Stomach (tissue), 19 donors: ENCODE data around the gene PSKH1. TPM values are rescaled to one million over a fixed set of nuclear protein-coding genes. Genes with fewer than 3 reads are reported as not detected.
A peak's percentile ranks its signal among the peaks of the same experiment; 100 is the strongest.

Source experiments
- DNase-seq, 2 donors: peaks; one replicate each; pipeline versions ENCODE4 v3.0.0 to v3.0.0-alpha.2; 2013 to 2019
- H3K27ac ChIP-seq, 5 donors: fragments of 200-600 bp in 4 of 5; sonication (generic) in 4 of 5; one replicate each; pipeline ENCODE4 v1.5.1; 2013 to 2019; ENCODE audit warnings: mild to moderate bottlenecking in 1 of 5, moderate library complexity in 1 of 5
- H3K27me3 ChIP-seq, 3 donors: fragments of 200-600 bp; sonication (generic); one replicate each; pipeline ENCODE4 v1.5.1; 2017 to 2019; ENCODE audit warnings: mixed run types in 1 of 3
- H3K36me3 ChIP-seq, 4 donors: fragments of 200-600 bp; sonication (generic); 1 replicate in 3 of 4; 2 replicates in 1 of 4; pipeline ENCODE4 v1.5.1; 2016 to 2019
- H3K4me1 ChIP-seq, 4 donors: fragments of 200-600 bp; sonication (generic); one replicate each; pipeline ENCODE4 v1.5.1; 2016 to 2019
- H3K4me3 ChIP-seq, 4 donors: fragments of 200-600 bp; sonication (generic) in 3 of 4; one replicate each; pipeline ENCODE4 v1.5.1; 2016 to 2019; ENCODE audit warnings: mild to moderate bottlenecking in 1 of 4
- H3K9me3 ChIP-seq, 4 donors: fragments of 200-600 bp; sonication (generic); one replicate each; pipeline ENCODE4 v1.5.1; 2016 to 2019
- CTCF ChIP-seq, 7 experiments: fragments of 450-650 bp in 4 of 7; fragments of 200-600 bp in 3 of 7; sonication (generic) in 3 of 7; IDR thresholded peaks; one replicate each; pipeline ENCODE4 v1.5.1; 2016 to 2019; ENCODE audit warnings: antibody characterized with exemption in 7 of 7, control low read depth in 2 of 7, mild to moderate bottlenecking in 1 of 7
- EP300 ChIP-seq: sonication (generic); formaldehyde crosslinking; IDR thresholded peaks from one replicate; pipeline ENCODE4 v1.6.1; 2017; ENCODE audit warnings: antibody characterized with exemption
- POLR2A ChIP-seq, 4 donors: fragments of 450-650 bp; IDR thresholded peaks; one replicate each; pipeline ENCODE4 v1.6.1; 2016; ENCODE audit warnings: antibody characterized with exemption in 4 of 4, control low read depth in 2 of 4, mild to moderate bottlenecking in 1 of 4, moderate library complexity in 1 of 4
- POLR2AphosphoS5 ChIP-seq, 3 donors: sonication (generic); formaldehyde crosslinking; IDR thresholded peaks; one replicate each; pipeline ENCODE4 v1.6.1; 2016; ENCODE audit warnings: antibody characterized with exemption in 3 of 3
- WGBS, 5 donors: extraction: QIAGEN DNeasy Blood & Tissue Kit in 3 of 5; methylation state at CpG; one replicate each; pipeline versions ENCODE4 v1.1.5 to v1.1.7; 2013 to 2018; 5-methylcytosine and 5-hydroxymethylcytosine counted together
- intact Hi-C: fragments of 100-400 bp; cut with DNase I; formaldehyde crosslinking; loops from one replicate; pipeline ENCODE4 v1.15.1; 2023; ENCODE audit warnings: low total_unique reads
- long read RNA-seq, 10 donors: transcript quantifications; one replicate each; lab custom pipeline, GENCODE V29; 2026
- polyA plus RNA-seq, 3 donors: library from polyadenylated mRNA; stranded (reverse); fragments of 200-250 nt; gene quantifications; one replicate each; pipeline ENCODE4 v1.2.3, GENCODE V29; 2013
- total RNA-seq, 5 donors: library from RNA; depleted of rRNA; stranded (reverse); fragments of >200 nt; gene quantifications; one replicate each; pipeline versions ENCODE4 v1.1.0 to v1.2.3, GENCODE V29; 2014 to 2016
- donor health status: healthy with polysubstance abuse.
- donor health status: Bipolar disorder and iron deficiency.
- donor health status: healthy.

The PSKH1 gene
- total RNA-seq (10 to 100 TPM; 17.5 to 93.7 (median 26.1) TPM), polyA plus RNA-seq (10 to 100 TPM; 10.2 to 26.5 (median 13.4) TPM)
- long read RNA-seq, donor 1, partial matches to known transcripts = 0 of 4 reads
- long read RNA-seq, donor 1, other reads (novel, unspliced or antisense) = 0 of 4 reads
- long read RNA-seq, donor 2, partial matches to known transcripts = 0 of 1 reads
- long read RNA-seq, donor 2, other reads (novel, unspliced or antisense) = 0 of 1 reads
- long read RNA-seq, donor 3, partial matches to known transcripts = 30 of 34 reads
- long read RNA-seq, donor 3, other reads (novel, unspliced or antisense) = 0 of 34 reads
- long read RNA-seq, donor 4, partial matches to known transcripts = 0 of 1 reads
- long read RNA-seq, donor 4, other reads (novel, unspliced or antisense) = 0 of 1 reads
- long read RNA-seq, donor 5, partial matches to known transcripts = 0 of 4 reads
- long read RNA-seq, donor 5, other reads (novel, unspliced or antisense) = 0 of 4 reads
- long read RNA-seq, donor 6, transcript PSKH1-201 (3 exons, 3,481 nt) = major isoform, 9 of 10 reads
- long read RNA-seq, donor 6, partial matches to known transcripts = 0 of 10 reads
- long read RNA-seq, donor 6, other reads (novel, unspliced or antisense) = 0 of 10 reads
- long read RNA-seq, donor 7, partial matches to known transcripts = 0 of 2 reads
- long read RNA-seq, donor 7, other reads (novel, unspliced or antisense) = 0 of 2 reads
- long read RNA-seq, donor 8, partial matches to known transcripts = 0 of 4 reads
- long read RNA-seq, donor 8, other reads (novel, unspliced or antisense) = 0 of 4 reads
- long read RNA-seq, donor 9, partial matches to known transcripts = 0 of 2 reads
- long read RNA-seq, donor 9, other reads (novel, unspliced or antisense) = 0 of 2 reads
- long read RNA-seq, donor 10, partial matches to known transcripts = 0 of 3 reads
- long read RNA-seq, donor 10, other reads (novel, unspliced or antisense) = 0 of 3 reads

DNA sequence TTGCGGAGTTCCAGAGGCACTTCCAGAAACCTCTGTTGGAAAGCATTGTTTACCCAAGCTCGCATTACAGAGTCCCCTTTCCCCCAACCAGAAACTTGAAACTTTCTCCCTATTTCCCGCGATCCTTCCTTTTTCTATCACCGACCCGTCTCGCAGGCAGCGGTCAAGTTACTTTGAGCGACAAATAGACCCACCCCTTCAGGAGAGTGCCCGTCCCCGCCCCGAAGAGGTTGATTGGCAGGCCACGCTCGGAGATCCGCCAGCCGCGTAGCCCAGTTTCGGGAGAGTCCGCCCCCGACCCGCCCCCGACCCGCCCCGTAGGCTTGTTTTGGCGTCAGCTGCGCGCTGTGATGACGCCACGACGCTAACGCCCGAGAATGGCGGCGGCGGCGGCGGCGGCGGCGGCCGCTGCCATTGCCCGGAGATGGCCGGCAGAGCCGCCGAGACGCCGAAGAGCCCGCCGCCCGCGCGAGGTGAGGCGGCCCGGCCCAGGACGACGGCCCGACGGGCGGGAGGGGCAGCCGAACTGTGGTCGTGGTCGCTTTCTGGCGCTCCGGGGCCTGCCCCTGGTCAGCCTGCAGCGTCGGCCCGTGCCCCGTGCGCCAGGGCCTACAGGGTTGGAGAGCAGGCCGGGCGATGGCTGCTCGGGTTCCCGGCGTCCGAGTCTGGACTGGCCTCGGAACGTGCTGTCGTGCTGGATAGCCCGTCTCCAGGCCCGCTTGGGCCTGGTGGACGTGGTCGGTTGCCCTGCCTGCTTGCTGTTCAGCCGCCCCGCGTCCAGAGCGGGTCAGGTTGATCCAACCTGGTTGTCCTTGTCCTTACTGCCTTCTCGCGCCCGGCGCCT, at the start of gene PSKH1:
Gene PSKH1 (plus strand): TSS at position 356 of the 844 bp plus-strand sequence. CDS start 15,496 bp downstream, outside the sequence.
- no peaks in the 10 kb centered on the region for H3K9me3 ChIP-seq
- intact Hi-C loops = no loop called here
- WGBS, 5 donors = 0 to 1% (median 1%) methylated on average over 21 to 90 of the region's 90 CpGs
- TF ChIP-seq POLR2AphosphoS5 (IDR thresholded peaks at IDR 0.05) (peak in 2 of 3 donors; percentile 67 to 75), EP300 (no peak), CTCF (IDR thresholded peaks at IDR 0.05) (no peak)
- H3K27ac ChIP-seq = peak within 1 kb of the TSS; percentile 94 to 99 (median 95)
- peak within 1 kb of the TSS; percentile 73 to 99 (median 79) for H3K4me3 ChIP-seq
- H3K27me3 ChIP-seq = no peaks in the 10 kb centered on the region
- peaks cover 20 to 55% (median 48%) of the 10 kb centered on the region in 4 donors for H3K4me1 ChIP-seq
- peak; percentile 98 to 99 for DNase-seq
- no peaks in the 10 kb centered on the region for H3K36me3 ChIP-seq

DNA sequence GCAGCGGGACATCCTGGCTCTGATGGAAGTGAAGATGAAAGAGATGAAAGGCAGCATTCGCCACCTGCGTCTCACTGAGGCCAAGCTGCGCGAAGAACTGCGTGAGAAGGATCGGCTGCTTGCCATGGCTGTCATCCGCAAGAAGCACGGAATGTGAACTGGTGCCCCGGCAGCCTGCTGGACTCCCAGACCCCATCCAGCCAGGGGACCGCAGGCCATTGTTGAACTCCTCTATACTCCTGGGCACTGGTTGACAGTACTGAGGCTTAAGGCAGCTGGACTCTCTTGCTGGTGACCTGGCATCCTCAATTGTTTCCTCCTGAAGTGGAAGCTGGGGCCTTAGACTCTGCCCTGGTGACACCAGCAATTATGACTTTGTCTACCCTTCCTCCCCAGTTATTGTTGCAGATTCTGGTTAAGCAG, 49.7 kb upstream of the PSKH1 start:
- intact Hi-C loops = no loop called here
- Histone ChIP-seq H3K27ac (peak overlapping the region; percentile 98 to 100 (median 99)), H3K4me3 (peak overlapping the region; percentile 65 to 81 (median 78)), H3K27me3 (no peaks in the 10 kb centered on the region), H3K4me1 (peaks cover 41 to 60% (median 56%) of the 10 kb centered on the region in 4 donors), H3K36me3 (no peaks in the 10 kb centered on the region), H3K9me3 (no peaks in the 10 kb centered on the region)
- TF ChIP-seq CTCF (IDR thresholded peaks at IDR 0.05) (no peak), POLR2AphosphoS5 (IDR thresholded peaks at IDR 0.05) (no peak), POLR2A (IDR thresholded peaks at IDR 0.05) (no peak), EP300 (no peak)
- 3 to 19% (median 12%) methylated on average over 11 of the region's 11 CpGs for WGBS, 5 donors
- no peak for DNase-seq

DNA sequence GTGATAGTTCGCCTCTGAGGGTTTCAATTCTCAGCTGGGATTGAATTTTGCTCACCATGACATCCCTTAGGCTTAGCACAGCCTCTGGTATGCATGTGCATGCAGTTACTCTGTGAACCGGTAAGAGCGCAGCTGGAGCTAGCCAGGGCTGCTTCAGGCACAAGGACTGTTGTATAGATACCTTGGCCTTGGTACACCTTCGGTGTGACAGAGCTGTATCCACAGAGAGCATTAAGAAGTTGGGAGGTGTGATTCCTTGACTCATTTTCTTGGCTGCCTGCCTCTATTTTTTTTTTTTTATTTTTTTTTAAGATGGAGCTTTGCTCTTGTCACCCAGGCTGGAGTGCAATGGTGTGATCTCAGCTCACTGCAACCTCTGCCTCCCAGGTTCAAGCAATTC, 48.6 kb upstream of the PSKH1 start:
- H3K27me3 ChIP-seq = no peaks in the 10 kb centered on the region
- no peak for TF ChIP-seq CTCF (IDR thresholded peaks at IDR 0.05)
- TF ChIP-seq POLR2A (IDR thresholded peaks at IDR 0.05) = no peak
- TF ChIP-seq EP300 = no peak
- no peak for TF ChIP-seq POLR2AphosphoS5 (IDR thresholded peaks at IDR 0.05)
- no peaks in the 10 kb centered on the region for H3K36me3 ChIP-seq
- no peak for DNase-seq
- intact Hi-C loops = no loop called here
- H3K9me3 ChIP-seq = no peaks in the 10 kb centered on the region
- WGBS, 5 donors = 61 to 72% (median 64%) methylated on average over 4 of the region's 4 CpGs
- H3K27ac ChIP-seq = peak overlapping the region in 4 of 5 donors; percentile 98 to 100 (median 99)
- peak overlapping the region in 2 of 4 donors; percentile 65 to 77 for H3K4me3 ChIP-seq
- H3K4me1 ChIP-seq = peaks cover 41 to 69% (median 67%) of the 10 kb centered on the region in 4 donors
